Astrocyte of the spinal cord (primary cell): Measurements from ENCODE around the gene TRMO.

Source experiments
- DNase-seq: peaks from one replicate; pipeline ENCODE4 v3.0.0; 2011; ENCODE audit warnings: low read depth, low spot score
- H3K4me3 ChIP-seq: 2 replicates; pipeline ENCODE4 v1.5.1; 2011; ENCODE audit warnings: low read depth, mild to moderate bottlenecking, low read length, moderate library complexity
- in situ Hi-C: cut with HindIII; loops from 2 replicates; pipeline ENCODE4 v1.10.0; 2017; ENCODE audit warnings: low sequenced_read_pairs
- TF ChIP-seq, protein P1 (sequence below): IDR thresholded peaks from 2 replicates; pipeline ENCODE4 v1.5.1; 2012; ENCODE audit warnings: low read depth, mild to moderate bottlenecking, low read length, inconsistent platforms

The TRMO gene

DNA sequence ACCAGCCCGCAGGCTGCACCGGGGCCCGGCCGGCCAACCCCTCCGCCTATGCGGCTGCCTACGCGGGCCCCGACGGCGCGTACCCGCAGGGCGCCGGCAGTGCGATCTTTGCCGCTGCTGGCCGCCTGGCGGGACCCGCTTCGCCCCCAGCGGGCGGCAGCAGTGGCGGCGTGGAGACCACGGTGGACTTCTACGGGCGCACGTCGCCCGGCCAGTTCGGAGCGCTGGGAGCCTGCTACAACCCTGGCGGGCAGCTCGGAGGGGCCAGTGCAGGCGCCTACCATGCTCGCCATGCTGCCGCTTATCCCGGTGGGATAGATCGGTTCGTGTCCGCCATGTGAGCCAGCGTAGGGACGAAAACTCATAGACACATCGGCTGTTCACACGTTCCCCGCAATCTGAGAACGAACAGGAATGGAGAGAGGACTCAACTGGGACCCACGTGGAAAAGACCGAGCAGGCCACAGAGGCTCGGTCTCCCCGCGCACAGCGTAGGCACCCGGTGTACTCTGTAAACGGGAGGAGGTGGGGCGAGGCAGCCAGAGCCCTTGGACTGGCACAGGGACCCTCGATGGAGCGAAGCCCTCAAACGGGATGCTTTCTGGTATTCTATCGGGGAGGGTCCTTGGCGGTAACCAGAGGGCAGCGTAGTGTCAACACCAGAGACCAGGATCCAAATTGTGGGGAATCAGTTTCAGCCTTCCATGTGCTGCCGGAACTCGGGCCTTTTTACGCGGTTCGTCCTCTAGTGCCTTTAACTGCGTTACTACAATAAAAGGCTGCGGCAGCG, 67.4 kb downstream of the TRMO start:
- DNase-seq = no peak
- in situ Hi-C loops = no loop called here
- TF ChIP-seq, protein P1, sequence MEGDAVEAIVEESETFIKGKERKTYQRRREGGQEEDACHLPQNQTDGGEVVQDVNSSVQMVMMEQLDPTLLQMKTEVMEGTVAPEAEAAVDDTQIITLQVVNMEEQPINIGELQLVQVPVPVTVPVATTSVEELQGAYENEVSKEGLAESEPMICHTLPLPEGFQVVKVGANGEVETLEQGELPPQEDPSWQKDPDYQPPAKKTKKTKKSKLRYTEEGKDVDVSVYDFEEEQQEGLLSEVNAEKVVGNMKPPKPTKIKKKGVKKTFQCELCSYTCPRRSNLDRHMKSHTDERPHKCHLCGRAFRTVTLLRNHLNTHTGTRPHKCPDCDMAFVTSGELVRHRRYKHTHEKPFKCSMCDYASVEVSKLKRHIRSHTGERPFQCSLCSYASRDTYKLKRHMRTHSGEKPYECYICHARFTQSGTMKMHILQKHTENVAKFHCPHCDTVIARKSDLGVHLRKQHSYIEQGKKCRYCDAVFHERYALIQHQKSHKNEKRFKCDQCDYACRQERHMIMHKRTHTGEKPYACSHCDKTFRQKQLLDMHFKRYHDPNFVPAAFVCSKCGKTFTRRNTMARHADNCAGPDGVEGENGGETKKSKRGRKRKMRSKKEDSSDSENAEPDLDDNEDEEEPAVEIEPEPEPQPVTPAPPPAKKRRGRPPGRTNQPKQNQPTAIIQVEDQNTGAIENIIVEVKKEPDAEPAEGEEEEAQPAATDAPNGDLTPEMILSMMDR = no peak
- no peak overlapping the region for H3K4me3 ChIP-seq
